H1 (cell line): ENCODE measurements around the gene ARMC7. TPM values are rescaled to one million over a fixed set of nuclear protein-coding genes. Genes with fewer than 3 reads are reported as not detected.

Source experiments
- CTCF ChIA-PET: fragments of 300-600 bp; sonication (Branson Sonifier 250); formaldehyde crosslinking; loops from one replicate; lab custom pipeline; 2021; ENCODE audit not compliant: partially characterized antibody; lab: Charles Lee
- POLR2A ChIA-PET: fragments of 300-600 bp; sonication (Branson Sonifier 250); formaldehyde crosslinking; loops from one replicate; lab custom pipeline; 2021; ENCODE audit warnings: inconsistent platforms; ENCODE audit not compliant: partially characterized antibody; lab: Charles Lee
- DNase-seq, 2 experiments: peaks; one replicate each; pipeline versions ENCODE4 v3.0.0 to v3.0.0-alpha.2; 2010 to 2022; ENCODE audit warnings: low spot score in 2 of 2, low read depth in 1 of 2, mixed read lengths in 1 of 2
- FAIRE-seq: peaks from 2 replicates; lab custom pipeline; 2011; peaks lifted over from hg19 to GRCh38; lab: Jason Lieb, UNC
- H2AFZ ChIP-seq: 2 replicates; pipeline ENCODE4 v1.8.1; 2012; ENCODE audit warnings: low read length, inconsistent platforms
- H2AK5ac ChIP-seq: 2 replicates; pipeline ENCODE4 v1.6.1; 2013; ENCODE audit warnings: low read depth, low read length
- H2BK120ac ChIP-seq: replicated peaks from 2 replicates; pipeline ENCODE3; 2013; ENCODE audit warnings: low read depth, low read length, inconsistent platforms
- H2BK12ac ChIP-seq: 2 replicates; pipeline ENCODE4 v1.6.1; 2013; ENCODE audit warnings: low read depth, low read length
- H2BK15ac ChIP-seq: 2 replicates; pipeline ENCODE4 v1.6.1; 2013; ENCODE audit warnings: low read length
- H2BK20ac ChIP-seq: 2 replicates; pipeline ENCODE4 v1.6.1; 2013; ENCODE audit warnings: low read length
- H2BK5ac ChIP-seq: 2 replicates; pipeline ENCODE4 v1.6.1; 2013; ENCODE audit warnings: low read depth, low read length
- H3K14ac ChIP-seq: 2 replicates; pipeline ENCODE4 v1.6.1; 2013; ENCODE audit warnings: inconsistent platforms; ENCODE audit not compliant: insufficient read length
- H3K18ac ChIP-seq: 2 replicates; pipeline ENCODE4 v1.6.1; 2013; ENCODE audit warnings: low read length; ENCODE audit errors: extremely low read depth
- H3K23ac ChIP-seq: 2 replicates; pipeline ENCODE4 v1.6.1; 2013; ENCODE audit warnings: inconsistent platforms; ENCODE audit not compliant: insufficient read length
- H3K23me2 ChIP-seq: 2 replicates; pipeline ENCODE4 v1.6.1; 2013; ENCODE audit warnings: low read depth, low read length
- H3K27ac ChIP-seq: 2 replicates; pipeline ENCODE4 v1.6.1; 2011; ENCODE audit warnings: low read depth, low read length, inconsistent platforms
- H3K27me3 ChIP-seq, 4 experiments: replicated peaks in 1 of 4; 1 replicate in 1 of 4; 2 replicates in 3 of 4; pipeline versions ENCODE4 v1.6.1 to v1.8.1; 2011 to 2013; ENCODE audit warnings: low read length in 3 of 4, mild to moderate bottlenecking in 3 of 4, inconsistent platforms in 2 of 4, mixed read lengths in 2 of 4, moderate library complexity in 1 of 4; ENCODE audit not compliant: control insufficient read depth in 3 of 4, insufficient read depth in 3 of 4; ENCODE audit errors: extremely low read depth in 1 of 4
- H3K36me3 ChIP-seq, 4 experiments: 2 replicates each; pipeline versions ENCODE4 v1.6.1 to v1.8.1; 2011 to 2013; ENCODE audit warnings: mild to moderate bottlenecking in 4 of 4, low read length in 3 of 4, moderate library complexity in 2 of 4, control low read depth in 1 of 4, inconsistent platforms in 1 of 4; ENCODE audit not compliant: insufficient read depth in 4 of 4, control insufficient read depth in 2 of 4
- H3K4ac ChIP-seq: replicated peaks from 2 replicates; pipeline ENCODE3; 2013; ENCODE audit warnings: low read length, low read depth, mixed read lengths, inconsistent platforms; ENCODE audit not compliant: insufficient read length
- H3K4me1 ChIP-seq, 4 experiments: replicated peaks in 1 of 4; 1 replicate in 1 of 4; 2 replicates in 3 of 4; pipeline versions ENCODE4 v1.6.1 to v1.8.1; 2011 to 2013; ENCODE audit warnings: low read length in 3 of 4, inconsistent platforms in 2 of 4, mixed read lengths in 1 of 4; ENCODE audit not compliant: insufficient read depth in 4 of 4, control insufficient read depth in 3 of 4
- H3K4me2 ChIP-seq, 2 experiments: 2 replicates each; pipeline versions ENCODE4 v1.6.1 to v1.8.1; 2011 to 2013; ENCODE audit warnings: low read depth in 2 of 2, low read length in 2 of 2, control low read depth in 1 of 2, inconsistent platforms in 1 of 2, mild to moderate bottlenecking in 1 of 2; ENCODE audit not compliant: insufficient read depth in 1 of 2
- H3K4me3 ChIP-seq, 4 experiments: fragments of 200-600, 300-600 bp in 1 of 4; sonication (generic), shearing (Covaris generic), sonication (Bioruptor Twin) in 1 of 4; 2 replicates each; pipeline versions ENCODE4 v1.5.1 to v1.8.1; 2011 to 2016; ENCODE audit warnings: low read length in 4 of 4, low read depth in 3 of 4, control low read depth in 2 of 4, inconsistent platforms in 2 of 4, mild to moderate bottlenecking in 2 of 4, mixed read lengths in 1 of 4, moderate library complexity in 1 of 4; ENCODE audit not compliant: insufficient read depth in 2 of 4; ENCODE audit errors: extremely low read depth in 1 of 4
- H3K56ac ChIP-seq: replicated peaks from 2 replicates; pipeline ENCODE3; 2013; ENCODE audit warnings: low read depth, mild to moderate bottlenecking, mixed read lengths, low read length, inconsistent platforms; ENCODE audit not compliant: insufficient read length
- H3K79me1 ChIP-seq: 2 replicates; pipeline ENCODE4 v1.6.1; 2013; ENCODE audit warnings: low read depth, low read length, control low read depth
- H3K79me2 ChIP-seq, 2 experiments: 2 replicates each; pipeline versions ENCODE4 v1.6.1 to v1.8.1; 2012 to 2013; ENCODE audit warnings: low read length in 2 of 2, mild to moderate bottlenecking in 2 of 2, inconsistent platforms in 1 of 2; ENCODE audit not compliant: insufficient read depth in 2 of 2, control insufficient read depth in 1 of 2
- H3K9ac ChIP-seq, 4 experiments: replicated peaks in 1 of 4; 1 replicate in 1 of 4; 2 replicates in 3 of 4; pipeline versions ENCODE4 v1.6.1 to v1.8.1; 2011 to 2013; ENCODE audit warnings: low read depth in 3 of 4, low read length in 3 of 4, control low read depth in 2 of 4, mild to moderate bottlenecking in 2 of 4, moderate library complexity in 2 of 4, inconsistent platforms in 1 of 4; ENCODE audit errors: extremely low read depth in 1 of 4
- H3K9me3 ChIP-seq, 2 experiments: 2 replicates each; pipeline versions ENCODE4 v1.6.1 to v1.8.1; 2012 to 2013; ENCODE audit warnings: mild to moderate bottlenecking in 2 of 2, moderate library complexity in 2 of 2, control low read depth in 1 of 2, inconsistent platforms in 1 of 2, low read depth in 1 of 2, low read length in 1 of 2, mixed read lengths in 1 of 2; ENCODE audit not compliant: insufficient read depth in 2 of 2
- H4K20me1 ChIP-seq, 2 experiments: replicated peaks in 1 of 2; 2 replicates each; pipeline versions ENCODE3 to v1.8.1; 2011 to 2013; ENCODE audit warnings: inconsistent platforms in 2 of 2, low read length in 2 of 2, mild to moderate bottlenecking in 1 of 2; ENCODE audit not compliant: insufficient read depth in 2 of 2, control insufficient read depth in 1 of 2
- H4K5ac ChIP-seq: 2 replicates; pipeline ENCODE4 v1.6.1; 2013; ENCODE audit warnings: low read length, low read depth, mixed read lengths, inconsistent platforms; ENCODE audit not compliant: insufficient read length
- H4K8ac ChIP-seq: 2 replicates; pipeline ENCODE4 v1.8.0; 2013; ENCODE audit warnings: mild to moderate bottlenecking, moderate library complexity, low read length, inconsistent platforms; ENCODE audit not compliant: insufficient read depth; ENCODE audit errors: extremely low read depth
- H4K91ac ChIP-seq: replicated peaks from 2 replicates; pipeline ENCODE3; 2013; ENCODE audit warnings: low read length, mixed read lengths, inconsistent platforms; ENCODE audit not compliant: insufficient read length
- BACH1 ChIP-seq: IDR thresholded peaks from 2 replicates; pipeline ENCODE4 v1.6.1; 2012; ENCODE audit warnings: low read length, improper control_type of control experiment
- BCL11A ChIP-seq, 2 experiments: IDR thresholded peaks; one replicate each; pipeline ENCODE4 v1.6.1; 2011; ENCODE audit warnings: low read depth in 2 of 2, low read length in 2 of 2, mild to moderate bottlenecking in 2 of 2
- CEBPB ChIP-seq: IDR thresholded peaks from 2 replicates; pipeline ENCODE4 v1.6.1; 2012; ENCODE audit warnings: low read depth, low read length
- CHD1 ChIP-seq: IDR thresholded peaks from 2 replicates; pipeline ENCODE4 v1.6.1; 2012; ENCODE audit warnings: low read depth, low read length, improper control_type of control experiment
- JUND ChIP-seq: IDR thresholded peaks from 2 replicates; pipeline ENCODE4 v1.6.1; 2011; ENCODE audit warnings: mild to moderate bottlenecking, improper control_type of control experiment, low read length
- NRF1 ChIP-seq: IDR thresholded peaks from 2 replicates; pipeline ENCODE4 v1.6.1; 2011; ENCODE audit warnings: mild to moderate bottlenecking, low read depth, low read length, improper control_type of control experiment
- SP1 ChIP-seq: IDR thresholded peaks from 2 replicates; pipeline ENCODE4 v1.6.1; 2011; ENCODE audit warnings: low read depth, low read length
- SP4 ChIP-seq: IDR thresholded peaks from 2 replicates; pipeline ENCODE4 v1.6.1; 2012; ENCODE audit warnings: low read length, inconsistent platforms
- WGBS, 2 experiments: shearing (Covaris generic) in 1 of 2; methylation state at CpG; one replicate each; pipeline versions ENCODE4 v1.1.6 to v1.1.7; 2013 to 2015; ENCODE audit warnings: low lambda C conversion rate in 2 of 2, mixed read lengths in 2 of 2, inconsistent platforms in 1 of 2, low coverage in 1 of 2, missing lambda C conversion rate in 1 of 2; ENCODE audit not compliant: insufficient replicate concordance in 2 of 2, insufficient coverage in 1 of 2, insufficient read length in 1 of 2; ENCODE audit errors: extremely low coverage in 1 of 2, missing lambda C conversion rate in 1 of 2; 5-methylcytosine and 5-hydroxymethylcytosine counted together
- polyA plus RNA-seq, 7 experiments: library from polyadenylated mRNA; depleted of rRNA in 3 of 7; stranded (reverse) in 5 of 7; unstranded in 2 of 7; fragments of >200 nt in 5 of 7; fragments of 200-250 nt in 2 of 7; gene quantifications; 1 replicate in 5 of 7; 2 replicates in 1 of 7; 4 replicates in 1 of 7; pipeline versions ENCODE4 v1.2.1 to v1.2.3, GENCODE V29; 2011 to 2013; ENCODE audit warnings: missing spikeins in 2 of 7, mixed read lengths in 2 of 7
- total RNA-seq: library from RNA; stranded (reverse); fragmentation: NEBNext Ultra II Directional; extraction: Animal tissue kit (Norgen Biotek cat#: 25700); gene quantifications from 2 replicates; pipeline ENCODE4 v1.2.1, GENCODE V29; 2021
- TF ChIP-seq, protein P1 (sequence below): IDR thresholded peaks from 2 replicates; pipeline ENCODE4 v1.6.1; 2011; ENCODE audit warnings: low read length, improper control_type of control experiment

ARMC7 gene
- total and polyA plus RNA-seq, 2 of the 8 experiments (the other 6 are each of a cell fraction or from before 2014, with no cell fraction given): 9.8 to 13.6 TPM

DNA sequence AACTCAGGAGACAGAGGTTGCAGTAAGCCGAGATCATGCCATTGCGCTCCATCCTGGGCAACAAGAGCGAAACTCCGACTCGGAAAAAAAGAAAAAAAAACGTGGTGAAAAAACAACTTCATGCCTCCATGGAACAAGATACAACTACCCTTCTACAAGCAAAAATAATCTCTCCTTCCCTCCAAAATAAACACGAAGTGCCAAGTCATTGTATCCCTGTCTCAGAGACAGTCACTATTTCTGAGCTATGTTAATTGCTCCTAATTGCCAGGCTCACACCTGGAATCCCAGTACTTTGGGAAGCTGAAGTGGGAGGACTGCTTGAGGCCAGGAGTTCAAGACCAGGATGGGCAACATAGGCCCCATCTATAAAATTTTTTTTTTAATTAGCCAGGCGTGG is 41.0 kb upstream of the ARMC7 start:
- Histone ChIP-seq H3K27ac (no peak overlapping the region), H4K5ac (no peak overlapping the region), H3K23ac (no peak overlapping the region), H3K4me1 (no peaks in the 10 kb centered on the region; a peak in 1 of 7 replicates), H3K4me2 (no peak overlapping the region), H3K4me3 (no peak overlapping the region), H3K79me1 (peaks cover 2% of the 10 kb centered on the region; the same call in 1 of the 2 replicates), H3K14ac (no peak overlapping the region), H2BK120ac (no peak overlapping the region), H3K27me3 (no peaks in the 10 kb centered on the region), H3K18ac (no peak overlapping the region), H2AK5ac (no peak overlapping the region), H2BK15ac (no peak overlapping the region), H4K91ac (no peak overlapping the region), H3K4ac (no peak overlapping the region), H3K79me2 (no peaks in the 10 kb centered on the region), H3K9me3 (no peaks in the 10 kb centered on the region), H4K8ac (no peak overlapping the region), H3K36me3 (peaks cover 4 to 17% (median 11%) of the 10 kb centered on the region in 4 experiments), H3K23me2 (no peaks in the 10 kb centered on the region), H2BK12ac (no peak overlapping the region), H3K9ac (no peak overlapping the region), H2BK5ac (no peak overlapping the region), H2BK20ac (no peak overlapping the region), H3K56ac (no peak overlapping the region), H2AFZ (no peak overlapping the region), H4K20me1 (peaks cover 0 to 2% of the 10 kb centered on the region in 2 experiments)
- TF ChIP-seq SP1 (no peak), BACH1 (no peak), JUND (no peak), CEBPB (no peak), BCL11A (IDR thresholded peaks at IDR 0.05; ENCODE audit: low read depth in 2 of 2, low read length in 2 of 2) (no peak), NRF1 (no peak), SP4 (no peak), CHD1 (no peak)
- TF ChIP-seq, protein P1, sequence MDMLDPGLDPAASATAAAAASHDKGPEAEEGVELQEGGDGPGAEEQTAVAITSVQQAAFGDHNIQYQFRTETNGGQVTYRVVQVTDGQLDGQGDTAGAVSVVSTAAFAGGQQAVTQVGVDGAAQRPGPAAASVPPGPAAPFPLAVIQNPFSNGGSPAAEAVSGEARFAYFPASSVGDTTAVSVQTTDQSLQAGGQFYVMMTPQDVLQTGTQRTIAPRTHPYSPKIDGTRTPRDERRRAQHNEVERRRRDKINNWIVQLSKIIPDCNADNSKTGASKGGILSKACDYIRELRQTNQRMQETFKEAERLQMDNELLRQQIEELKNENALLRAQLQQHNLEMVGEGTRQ: no peak
- FAIRE-seq: no peak
- 86% methylated on average over 8 of the region's 8 CpGs; no CpG with 5 or more reads in 1 of the 2 experiments for WGBS, 2 experiments
- no peak for DNase-seq
- ChIA-PET POLR2A (interaction anchor here (0.6 to 5.8 kb wide), 8 partner anchors 10 to 66 kb away, joined by 3 to 25 read pairs (median 4); partner anchors contain the start of genes ARMC7 and MRPL58), CTCF (interaction anchor here (0.7 to 7.3 kb wide), 14 partner anchors 9 to 748 kb away, joined by 3 to 64 read pairs (median 6); partner anchors contain the start of genes ARMC7 and SLC16A5)
